Vagina (tissue), 2 donors: ENCODE results near the gene ZDHHC22.

ENCODE experiments used
- POLR2A ChIP-seq, 2 donors: fragments of 450-650 bp; IDR thresholded peaks; one replicate each; pipeline ENCODE4 v1.6.1; 2017; ENCODE audit warnings: antibody characterized with exemption in 2 of 2, mild to moderate bottlenecking in 2 of 2, moderate library complexity in 2 of 2
- POLR2AphosphoS5 ChIP-seq, 2 donors: sonication (generic); formaldehyde crosslinking; IDR thresholded peaks; one replicate each; pipeline ENCODE4 v1.9.0; 2017; ENCODE audit warnings: antibody characterized with exemption in 2 of 2, mild to moderate bottlenecking in 2 of 2, low read depth in 1 of 2; ENCODE audit not compliant: insufficient read depth in 1 of 2
- TF ChIP-seq, protein P1 (sequence below), 3 experiments: fragments of 450-650 bp in 2 of 3; fragments of 200-600 bp in 1 of 3; sonication (generic) in 1 of 3; IDR thresholded peaks; one replicate each; pipeline ENCODE4 v1.5.1; 2017 to 2019; ENCODE audit warnings: antibody characterized with exemption in 3 of 3, mild to moderate bottlenecking in 2 of 3, moderate library complexity in 2 of 3

DNA sequence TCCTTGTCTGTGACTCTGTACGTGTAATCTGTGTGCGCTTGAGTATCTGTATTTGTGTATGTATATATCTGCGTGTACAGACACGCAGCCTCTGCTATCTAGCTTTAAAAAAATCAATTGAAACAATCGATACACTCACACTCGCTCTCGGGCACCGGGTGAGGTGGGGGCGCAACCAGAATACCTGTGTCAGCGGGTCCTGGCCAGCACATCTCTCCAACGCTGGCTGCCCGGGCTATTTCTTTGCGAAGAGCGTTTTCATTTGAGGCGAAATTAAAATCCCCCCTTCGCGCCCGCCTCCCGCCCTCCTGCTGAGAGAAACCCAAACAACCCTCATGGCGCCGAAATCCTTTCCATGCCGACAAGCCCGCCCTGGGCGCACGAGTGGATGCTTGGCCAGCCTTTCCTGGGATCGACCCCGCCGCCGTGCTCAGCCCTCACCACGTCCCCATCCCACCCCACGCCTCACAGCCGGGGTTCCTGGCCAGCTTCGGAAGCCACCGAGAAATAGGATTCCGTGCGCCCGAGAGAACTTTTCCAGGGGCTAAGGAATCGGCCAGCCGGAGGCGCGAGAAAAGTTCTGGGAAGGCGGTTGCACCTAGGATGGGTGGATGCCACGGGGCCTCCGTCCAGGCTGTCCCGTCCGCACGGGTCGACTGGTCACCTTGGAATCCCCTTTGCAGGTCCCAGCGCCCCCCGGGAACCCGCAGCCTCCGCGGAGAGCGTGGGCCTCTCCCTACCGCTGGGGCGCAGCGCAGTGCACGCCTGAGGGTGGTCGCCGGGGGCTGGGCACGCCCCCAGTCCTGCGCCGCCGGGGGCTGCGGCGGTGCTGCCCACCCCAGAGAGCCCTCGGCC is 1.0 kb downstream of the ZDHHC22 start:
- TF ChIP-seq, protein P1, sequence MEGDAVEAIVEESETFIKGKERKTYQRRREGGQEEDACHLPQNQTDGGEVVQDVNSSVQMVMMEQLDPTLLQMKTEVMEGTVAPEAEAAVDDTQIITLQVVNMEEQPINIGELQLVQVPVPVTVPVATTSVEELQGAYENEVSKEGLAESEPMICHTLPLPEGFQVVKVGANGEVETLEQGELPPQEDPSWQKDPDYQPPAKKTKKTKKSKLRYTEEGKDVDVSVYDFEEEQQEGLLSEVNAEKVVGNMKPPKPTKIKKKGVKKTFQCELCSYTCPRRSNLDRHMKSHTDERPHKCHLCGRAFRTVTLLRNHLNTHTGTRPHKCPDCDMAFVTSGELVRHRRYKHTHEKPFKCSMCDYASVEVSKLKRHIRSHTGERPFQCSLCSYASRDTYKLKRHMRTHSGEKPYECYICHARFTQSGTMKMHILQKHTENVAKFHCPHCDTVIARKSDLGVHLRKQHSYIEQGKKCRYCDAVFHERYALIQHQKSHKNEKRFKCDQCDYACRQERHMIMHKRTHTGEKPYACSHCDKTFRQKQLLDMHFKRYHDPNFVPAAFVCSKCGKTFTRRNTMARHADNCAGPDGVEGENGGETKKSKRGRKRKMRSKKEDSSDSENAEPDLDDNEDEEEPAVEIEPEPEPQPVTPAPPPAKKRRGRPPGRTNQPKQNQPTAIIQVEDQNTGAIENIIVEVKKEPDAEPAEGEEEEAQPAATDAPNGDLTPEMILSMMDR (IDR thresholded peaks at IDR 0.05) = no peak
- TF ChIP-seq POLR2A (IDR thresholded peaks at IDR 0.05) = no peak
- no peak for TF ChIP-seq POLR2AphosphoS5 (IDR thresholded peaks at IDR 0.05; ENCODE audit: insufficient read depth in 1 of 2, low read depth in 1 of 2)
